ENCODE data around the gene DENND10.

- TF ChIP-seq, protein P1, sequence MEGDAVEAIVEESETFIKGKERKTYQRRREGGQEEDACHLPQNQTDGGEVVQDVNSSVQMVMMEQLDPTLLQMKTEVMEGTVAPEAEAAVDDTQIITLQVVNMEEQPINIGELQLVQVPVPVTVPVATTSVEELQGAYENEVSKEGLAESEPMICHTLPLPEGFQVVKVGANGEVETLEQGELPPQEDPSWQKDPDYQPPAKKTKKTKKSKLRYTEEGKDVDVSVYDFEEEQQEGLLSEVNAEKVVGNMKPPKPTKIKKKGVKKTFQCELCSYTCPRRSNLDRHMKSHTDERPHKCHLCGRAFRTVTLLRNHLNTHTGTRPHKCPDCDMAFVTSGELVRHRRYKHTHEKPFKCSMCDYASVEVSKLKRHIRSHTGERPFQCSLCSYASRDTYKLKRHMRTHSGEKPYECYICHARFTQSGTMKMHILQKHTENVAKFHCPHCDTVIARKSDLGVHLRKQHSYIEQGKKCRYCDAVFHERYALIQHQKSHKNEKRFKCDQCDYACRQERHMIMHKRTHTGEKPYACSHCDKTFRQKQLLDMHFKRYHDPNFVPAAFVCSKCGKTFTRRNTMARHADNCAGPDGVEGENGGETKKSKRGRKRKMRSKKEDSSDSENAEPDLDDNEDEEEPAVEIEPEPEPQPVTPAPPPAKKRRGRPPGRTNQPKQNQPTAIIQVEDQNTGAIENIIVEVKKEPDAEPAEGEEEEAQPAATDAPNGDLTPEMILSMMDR (IDR thresholded peaks at IDR 0.05) = no peak
- TF ChIP-seq POLR2A (IDR thresholded peaks at IDR 0.05) (no peak), EP300 (IDR thresholded peaks at IDR 0.05; ENCODE audit: low read depth) (no peak)
Observed at GRCh38 chr10:119167041-119167440, 63.1 kb downstream of the DENND10 start.

All from transverse colon (tissue), 3 donors.